ENCODE data around the gene LGALS9C.
"Not testable (repeated sequence)": the region's sequence is repeated elsewhere in the genome, so short reads cannot be mapped to it uniquely, and the experiment has no call there.

LGALS9C gene

GRCh38 chr17:18478977-18479595, 2.5 kb downstream of the LGALS9C start:
- not testable (repeated sequence) for DNase-seq (ENCODE audit: low read depth in 2 of 2)

GRCh38 chr17:18481775-18482174, 5.2 kb downstream of the LGALS9C start:
- DNase-seq (ENCODE audit: low read depth in 2 of 2), result not testable (repeated sequence)

DNA sequence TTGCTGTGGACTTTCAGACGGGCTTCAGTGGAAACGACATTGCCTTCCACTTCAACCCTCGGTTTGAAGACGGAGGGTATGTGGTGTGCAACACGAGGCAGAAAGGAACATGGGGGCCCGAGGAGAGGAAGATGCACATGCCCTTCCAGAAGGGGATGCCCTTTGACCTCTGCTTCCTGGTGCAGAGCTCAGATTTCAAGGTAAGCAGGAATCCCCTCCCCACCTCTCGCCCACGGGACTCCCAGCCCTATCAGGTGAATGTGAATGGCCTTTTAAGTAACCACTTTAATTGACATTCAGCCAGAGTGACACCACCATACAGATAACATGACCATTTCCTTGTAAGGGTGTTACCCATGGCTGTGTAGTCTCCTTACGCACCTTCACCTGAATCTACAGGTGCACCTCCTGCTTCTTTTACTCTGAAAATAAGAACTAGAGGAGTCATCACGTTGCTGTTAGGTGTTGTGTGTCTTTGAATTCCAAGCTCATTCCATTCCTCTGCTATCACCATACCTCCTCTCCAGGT, 9.4 kb downstream of the LGALS9C start:
- not testable (repeated sequence) for DNase-seq (ENCODE audit: low read depth in 2 of 2)

DNA sequence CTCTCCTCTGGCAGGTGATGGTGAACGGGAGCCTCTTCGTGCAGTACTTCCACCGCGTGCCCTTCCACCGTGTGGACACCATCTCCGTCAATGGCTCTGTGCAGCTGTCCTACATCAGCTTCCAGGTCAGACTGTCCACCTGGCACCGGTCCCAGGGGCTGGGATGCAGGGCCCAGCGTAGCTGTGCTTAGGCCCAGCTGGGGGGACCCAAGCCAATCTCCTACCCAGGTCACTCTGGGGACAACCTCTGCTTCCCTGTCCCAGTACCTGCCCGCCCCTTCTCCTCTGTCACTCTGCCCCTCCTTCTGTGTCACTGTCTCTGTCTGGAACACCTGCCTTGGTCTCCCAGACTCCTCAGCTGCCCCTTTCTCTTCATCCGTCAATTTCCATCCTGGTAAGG, 11.0 kb downstream of the LGALS9C start:
- not testable (repeated sequence) for DNase-seq (ENCODE audit: low read depth in 2 of 2)

DNA sequence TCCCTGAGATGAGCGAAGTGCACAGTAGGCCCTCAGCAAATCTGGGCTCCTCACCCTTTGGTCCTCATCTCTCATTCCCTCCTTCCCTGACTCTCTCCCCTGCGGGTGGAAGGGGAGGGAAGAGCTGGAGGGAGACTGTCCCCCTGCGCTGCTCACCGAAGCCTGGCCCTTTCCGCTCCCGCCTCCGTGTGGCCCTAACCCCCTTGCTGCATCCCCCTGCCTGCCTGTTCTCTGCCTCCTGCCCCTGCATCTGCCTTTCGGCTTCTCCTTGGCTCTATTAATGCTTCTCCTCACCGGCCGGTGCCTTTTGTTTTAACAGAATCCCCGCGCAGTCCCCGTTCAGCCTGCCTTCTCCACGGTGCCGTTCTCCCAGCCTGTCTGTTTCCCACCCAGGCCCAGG, 12.0 kb downstream of the LGALS9C start:
- not testable (repeated sequence) for DNase-seq (ENCODE audit: low read depth in 2 of 2)

DNA sequence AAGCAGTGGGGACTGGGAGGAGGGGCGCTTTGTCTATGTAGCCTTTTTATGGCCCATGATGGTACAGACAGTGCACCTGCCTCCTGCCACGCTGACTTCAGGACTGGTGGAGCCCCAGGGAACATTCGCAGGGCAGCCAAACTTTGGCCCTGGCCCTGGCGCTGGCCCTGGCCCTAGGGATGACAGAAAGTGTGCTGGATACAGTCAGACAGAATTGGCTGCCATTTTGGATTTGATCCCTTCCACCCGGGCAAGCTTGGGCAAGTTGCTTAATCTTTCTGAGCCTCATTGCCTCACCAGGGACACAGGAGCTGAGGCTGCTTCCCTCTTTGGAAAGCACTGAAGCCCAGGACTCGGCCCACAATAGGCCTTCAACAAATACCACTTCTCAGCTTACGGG, 13.4 kb downstream of the LGALS9C start:
- not testable (repeated sequence) for DNase-seq (ENCODE audit: low read depth in 2 of 2)

DNA sequence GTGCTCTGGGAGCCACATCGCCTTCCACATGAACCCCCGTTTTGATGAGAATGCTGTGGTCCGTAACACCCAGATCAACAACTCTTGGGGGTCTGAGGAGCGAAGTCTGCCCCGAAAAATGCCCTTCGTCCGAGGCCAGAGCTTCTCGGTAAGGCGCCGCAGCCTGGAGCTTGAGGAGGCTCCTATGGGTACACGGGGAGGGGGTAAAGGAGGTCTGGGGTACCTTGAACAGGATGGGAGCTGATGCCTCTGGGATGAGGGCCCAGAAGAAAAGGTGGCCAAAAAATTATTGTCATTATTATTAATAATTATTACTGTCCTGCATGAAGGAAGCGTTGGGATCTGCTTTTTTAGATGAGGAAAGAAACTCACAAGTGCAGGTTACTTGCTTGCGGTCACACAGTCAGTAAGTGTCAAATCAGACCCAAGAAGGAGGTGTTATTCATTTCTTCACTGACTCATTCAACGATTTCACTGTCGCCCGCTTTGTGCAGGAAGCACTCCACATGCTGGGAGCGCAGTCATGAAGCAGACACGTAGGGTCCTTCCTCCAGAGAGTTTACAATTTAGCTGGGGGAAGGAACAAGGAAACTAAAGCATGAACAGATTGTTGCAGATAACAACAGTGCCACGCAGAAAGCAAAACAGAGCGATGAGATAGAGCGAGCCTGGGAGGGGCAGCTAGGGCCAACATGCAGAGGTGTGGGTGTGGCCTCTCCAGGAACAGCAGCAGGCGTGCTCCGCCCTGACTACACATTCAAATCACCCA, 16.3 kb downstream of the LGALS9C start:
- not testable (repeated sequence) for DNase-seq (ENCODE audit: low read depth in 2 of 2)

DNA sequence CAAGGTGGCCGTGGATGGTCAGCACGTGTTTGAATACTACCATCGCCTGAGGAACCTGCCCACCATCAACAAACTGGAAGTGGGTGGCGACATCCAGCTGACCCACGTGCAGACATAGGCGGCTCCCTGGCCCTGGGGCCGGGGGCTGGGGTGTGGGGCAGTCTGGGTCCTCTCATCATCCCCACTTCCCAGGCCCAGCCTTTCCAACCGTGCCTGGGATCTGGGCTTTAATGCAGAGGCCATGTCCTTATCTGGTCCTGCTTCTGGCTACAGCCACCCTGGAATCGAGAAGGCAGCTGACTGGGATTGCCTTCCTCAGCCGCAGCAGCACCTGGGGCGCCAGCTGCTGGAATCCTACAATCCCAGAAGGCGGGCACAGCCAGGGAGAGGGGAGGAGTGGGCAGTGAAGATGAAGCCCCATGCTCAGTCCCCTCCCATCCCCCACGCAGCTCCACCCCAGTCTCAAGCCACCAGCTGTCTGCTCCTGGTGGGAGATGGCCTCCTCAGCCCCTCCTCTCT, 17.7 kb downstream of the LGALS9C start:
- not testable (repeated sequence) for DNase-seq (ENCODE audit: low read depth in 2 of 2)

GRCh38 chr17:18497044-18497443, 20.5 kb downstream of the LGALS9C start:
- DNase-seq (ENCODE audit: low read depth in 2 of 2), result not testable (repeated sequence)

- not testable (repeated sequence) for DNase-seq (ENCODE audit: low read depth in 2 of 2)
Measured at GRCh38 chr17:18499100-18499499, 22.5 kb downstream of the LGALS9C start.

GRCh38 chr17:18499756-18500155, 23.2 kb downstream of the LGALS9C start:
- not testable (repeated sequence) for DNase-seq (ENCODE audit: low read depth in 2 of 2)

- DNase-seq (ENCODE audit: low read depth in 2 of 2), result not testable (repeated sequence)
Measured at GRCh38 chr17:18500281-18500680, 23.7 kb downstream of the LGALS9C start.

DNA sequence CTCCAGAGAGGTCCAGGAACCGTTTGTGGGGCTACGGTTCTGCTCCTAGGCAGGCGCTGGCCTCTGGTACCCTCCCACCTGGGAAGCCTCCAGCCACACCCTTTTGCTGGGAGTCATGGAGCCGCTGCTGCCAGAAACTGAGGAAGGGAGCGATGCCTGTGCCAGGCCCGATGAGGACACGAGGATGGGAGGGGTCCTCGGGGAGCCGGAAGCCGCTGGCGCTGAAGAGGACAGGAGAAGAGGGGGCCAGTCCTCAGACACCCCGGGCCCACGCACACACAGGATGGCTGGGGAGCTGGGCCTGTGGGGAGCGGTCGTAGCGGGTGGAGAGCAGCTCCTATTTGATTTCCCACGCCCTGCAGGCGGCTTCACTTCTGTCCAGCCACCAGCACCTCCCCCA, 24.2 kb downstream of the LGALS9C start:
- DNase-seq (ENCODE audit: low read depth in 2 of 2), result not testable (repeated sequence)

GRCh38 chr17:18503221-18503620, 26.6 kb downstream of the LGALS9C start:
- DNase-seq (ENCODE audit: low read depth in 2 of 2), result not testable (repeated sequence)

DNA sequence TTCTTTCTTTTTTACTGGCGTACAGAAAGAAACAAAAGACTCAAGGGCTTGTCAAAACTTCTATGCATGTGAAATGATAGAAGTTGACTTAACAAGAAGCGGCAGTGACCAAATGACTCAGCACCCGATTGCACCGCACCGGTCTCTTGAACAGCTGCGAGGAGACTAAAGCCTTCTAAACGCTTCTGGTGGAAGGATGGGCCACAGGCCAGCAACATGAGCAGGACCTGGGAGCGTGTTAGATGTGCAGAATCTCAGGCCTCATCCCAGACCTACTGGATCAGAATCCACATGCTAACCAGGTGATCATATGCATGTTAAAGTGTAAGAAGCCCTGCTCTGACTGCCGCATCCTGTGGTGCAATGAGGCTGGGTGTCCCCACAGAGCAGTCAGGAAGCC, 31.1 kb downstream of the LGALS9C start:
- not testable (repeated sequence) for DNase-seq (ENCODE audit: low read depth in 2 of 2)

- DNase-seq (ENCODE audit: low read depth in 2 of 2), result not testable (repeated sequence)
Measured at GRCh38 chr17:18508667-18509066, 32.1 kb downstream of the LGALS9C start.

- DNase-seq (ENCODE audit: low read depth in 2 of 2), result not testable (repeated sequence)
Measured at GRCh38 chr17:18521100-18521499, 44.5 kb downstream of the LGALS9C start.

GRCh38 chr17:18525015-18525414, 48.4 kb downstream of the LGALS9C start:
- not testable (repeated sequence) for DNase-seq (ENCODE audit: low read depth in 2 of 2)

DNA sequence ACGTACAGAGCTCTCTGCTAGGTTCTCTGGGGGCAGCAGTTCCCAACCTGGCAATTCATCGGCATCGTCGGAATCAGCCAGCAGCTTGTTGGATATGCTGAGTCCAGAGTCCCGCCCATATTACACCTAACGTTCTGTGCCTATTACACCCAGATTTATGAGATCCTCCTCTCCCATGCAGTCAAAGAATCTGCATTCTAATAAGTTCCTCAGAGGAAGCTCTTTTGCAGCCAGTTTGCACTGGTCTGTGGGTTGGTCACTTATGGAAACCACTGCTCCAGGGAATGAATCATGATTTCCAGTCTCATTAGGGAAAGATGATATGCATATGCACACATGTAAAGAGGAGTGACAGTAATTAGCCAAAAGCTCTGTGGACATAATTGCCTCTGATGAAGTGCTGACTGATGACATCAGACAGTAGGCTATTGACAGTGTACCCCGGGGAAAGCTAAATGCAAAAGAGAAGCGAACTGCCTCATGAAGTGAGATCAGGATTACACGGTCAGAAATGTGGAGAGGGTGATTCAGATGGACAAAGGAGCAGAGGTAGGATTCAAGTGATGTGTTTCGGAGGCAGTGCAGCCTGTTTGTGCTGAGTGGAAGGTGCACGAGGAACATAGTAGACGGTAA, 49.7 kb downstream of the LGALS9C start:
- DNase-seq (ENCODE audit: low read depth in 2 of 2), result not testable (repeated sequence)

GRCh38 chr17:18527354-18527753, 50.8 kb downstream of the LGALS9C start:
- DNase-seq (ENCODE audit: low read depth in 2 of 2), result not testable (repeated sequence)

DNA sequence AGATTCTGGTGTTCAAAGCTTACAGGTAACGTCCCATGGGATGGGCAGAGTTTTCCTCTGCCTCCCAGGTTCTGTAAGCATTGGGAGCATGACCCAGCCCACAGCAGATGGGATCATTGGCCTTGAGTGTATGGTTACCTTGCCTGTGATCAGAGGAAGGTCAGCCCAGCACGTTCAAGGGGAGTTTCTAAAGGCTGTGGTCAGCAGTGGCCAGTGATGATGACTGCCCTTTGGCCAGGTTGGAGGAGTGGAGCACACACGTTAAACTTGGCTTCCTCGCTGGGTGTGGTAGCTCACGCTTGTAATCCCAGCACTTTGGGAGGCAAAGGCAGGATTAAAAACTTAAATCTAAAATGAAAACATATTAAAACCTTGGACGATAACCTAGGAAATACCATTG, 51.8 kb downstream of the LGALS9C start:
- DNase-seq (ENCODE audit: low read depth in 2 of 2), result not testable (repeated sequence)

- not testable (repeated sequence) for DNase-seq (ENCODE audit: low read depth in 2 of 2)
Measured at GRCh38 chr17:18528899-18529500, 52.4 kb downstream of the LGALS9C start.
